Peyer's patch (tissue), 4 donors: ENCODE data around the gene HPCAL1. TPM values are rescaled to one million over a fixed set of nuclear protein-coding genes. Genes with fewer than 3 reads are reported as not detected.
A peak's percentile ranks its signal among the peaks of the same experiment; 100 is the strongest.
"Not testable (repeated sequence)": the region's sequence is repeated elsewhere in the genome, so short reads cannot be mapped to it uniquely, and the experiment has no call there.

Source experiments
- DNase-seq, 3 donors: peaks; one replicate each; pipeline ENCODE4 v3.0.0-alpha.2; 2017 to 2019
- H3K27ac ChIP-seq, 4 donors: fragments of 200-600 bp; sonication (generic); one replicate each; pipeline ENCODE4 v1.5.1; 2016 to 2019
- H3K27me3 ChIP-seq, 2 donors: fragments of 200-600 bp; sonication (generic); one replicate each; pipeline ENCODE4 v1.5.1; 2019
- H3K36me3 ChIP-seq, 3 donors: fragments of 200-600 bp; sonication (generic); one replicate each; pipeline ENCODE4 v1.5.1; 2016 to 2019
- H3K4me1 ChIP-seq, 4 donors: fragments of 200-600 bp; sonication (generic); one replicate each; pipeline ENCODE4 v1.5.1; 2016 to 2019
- H3K4me3 ChIP-seq, 4 donors: fragments of 200-600 bp; sonication (generic); 1 replicate in 3 of 4; 2 replicates in 1 of 4; pipeline ENCODE4 v1.5.1; 2016 to 2019; ENCODE audit warnings: mild to moderate bottlenecking in 1 of 4
- H3K9me3 ChIP-seq, 4 donors: fragments of 200-600 bp; sonication (generic); one replicate each; pipeline ENCODE4 v1.5.1; 2016 to 2019; ENCODE audit warnings: mild to moderate bottlenecking in 1 of 4
- POLR2A ChIP-seq, 2 donors: fragments of 450-650 bp; IDR thresholded peaks; one replicate each; pipeline ENCODE4 v1.5.1; 2017; ENCODE audit warnings: antibody characterized with exemption in 2 of 2, mild to moderate bottlenecking in 2 of 2, moderate library complexity in 2 of 2
- total RNA-seq, 4 donors: library from RNA; depleted of rRNA; stranded (reverse); fragments of >200 nt; gene quantifications; one replicate each; pipeline ENCODE4 v1.1.0, GENCODE V29; 2016
- TF ChIP-seq, protein P1 (sequence below), 6 experiments: fragments of 450-650 bp in 4 of 6; fragments of 200-600 bp in 2 of 6; sonication (generic) in 1 of 6; IDR thresholded peaks; one replicate each; pipeline ENCODE4 v1.5.1; 2017 to 2019; ENCODE audit warnings: antibody characterized with exemption in 6 of 6, mild to moderate bottlenecking in 3 of 6, moderate library complexity in 1 of 6

Gene HPCAL1
- total RNA-seq, 4 donors from 2014 or later, result 123 to 270 (median 156) TPM

GRCh38 chr2:10297959-10298531 lies 4.7 kb upstream of the HPCAL1 start:
- H3K27me3 ChIP-seq, result no peaks in the 10 kb centered on the region
- no peak overlapping the region for H3K4me3 ChIP-seq
- peaks cover 0 to 22% (median 2%) of the 10 kb centered on the region in 4 donors for H3K4me1 ChIP-seq
- peak overlapping the region in 3 of 4 donors; percentile 36 to 70 (median 55) for H3K27ac ChIP-seq
- DNase-seq, result peak in 2 of 3 donors; percentile 61 to 76
- H3K36me3 ChIP-seq, result no peaks in the 10 kb centered on the region
- TF ChIP-seq POLR2A (IDR thresholded peaks at IDR 0.05), result no peak
- TF ChIP-seq, protein P1, sequence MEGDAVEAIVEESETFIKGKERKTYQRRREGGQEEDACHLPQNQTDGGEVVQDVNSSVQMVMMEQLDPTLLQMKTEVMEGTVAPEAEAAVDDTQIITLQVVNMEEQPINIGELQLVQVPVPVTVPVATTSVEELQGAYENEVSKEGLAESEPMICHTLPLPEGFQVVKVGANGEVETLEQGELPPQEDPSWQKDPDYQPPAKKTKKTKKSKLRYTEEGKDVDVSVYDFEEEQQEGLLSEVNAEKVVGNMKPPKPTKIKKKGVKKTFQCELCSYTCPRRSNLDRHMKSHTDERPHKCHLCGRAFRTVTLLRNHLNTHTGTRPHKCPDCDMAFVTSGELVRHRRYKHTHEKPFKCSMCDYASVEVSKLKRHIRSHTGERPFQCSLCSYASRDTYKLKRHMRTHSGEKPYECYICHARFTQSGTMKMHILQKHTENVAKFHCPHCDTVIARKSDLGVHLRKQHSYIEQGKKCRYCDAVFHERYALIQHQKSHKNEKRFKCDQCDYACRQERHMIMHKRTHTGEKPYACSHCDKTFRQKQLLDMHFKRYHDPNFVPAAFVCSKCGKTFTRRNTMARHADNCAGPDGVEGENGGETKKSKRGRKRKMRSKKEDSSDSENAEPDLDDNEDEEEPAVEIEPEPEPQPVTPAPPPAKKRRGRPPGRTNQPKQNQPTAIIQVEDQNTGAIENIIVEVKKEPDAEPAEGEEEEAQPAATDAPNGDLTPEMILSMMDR (IDR thresholded peaks at IDR 0.05), result no peak
- peaks cover 0 to 8% (median 1%) of the 10 kb centered on the region in 4 donors for H3K9me3 ChIP-seq

DNA sequence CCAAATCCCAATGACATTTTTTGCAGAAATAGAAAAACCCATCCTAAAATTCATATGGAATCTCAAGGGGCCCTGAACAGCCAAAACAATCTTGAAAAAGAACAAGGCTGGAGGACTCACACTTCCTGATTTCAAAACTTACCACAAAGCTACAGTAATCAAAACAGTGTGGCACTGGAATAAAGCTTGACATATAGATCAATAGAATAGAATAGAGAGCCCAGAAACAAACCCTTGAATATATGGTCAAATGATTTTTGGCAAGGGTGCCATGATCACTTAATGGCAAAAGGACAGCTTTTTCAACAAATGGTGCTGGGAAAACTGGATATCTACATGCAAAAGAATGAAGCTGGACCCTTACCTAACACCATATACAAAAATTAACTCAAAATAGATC lies 3.9 kb upstream of the HPCAL1 start:
- not testable (repeated sequence) for H3K27ac ChIP-seq, H3K4me3 ChIP-seq, DNase-seq, H3K27me3 ChIP-seq, H3K9me3 ChIP-seq, H3K36me3 ChIP-seq
- H3K4me1 ChIP-seq, result peaks cover 0 to 22% (median 2%) of the 10 kb centered on the region in 4 donors

DNA sequence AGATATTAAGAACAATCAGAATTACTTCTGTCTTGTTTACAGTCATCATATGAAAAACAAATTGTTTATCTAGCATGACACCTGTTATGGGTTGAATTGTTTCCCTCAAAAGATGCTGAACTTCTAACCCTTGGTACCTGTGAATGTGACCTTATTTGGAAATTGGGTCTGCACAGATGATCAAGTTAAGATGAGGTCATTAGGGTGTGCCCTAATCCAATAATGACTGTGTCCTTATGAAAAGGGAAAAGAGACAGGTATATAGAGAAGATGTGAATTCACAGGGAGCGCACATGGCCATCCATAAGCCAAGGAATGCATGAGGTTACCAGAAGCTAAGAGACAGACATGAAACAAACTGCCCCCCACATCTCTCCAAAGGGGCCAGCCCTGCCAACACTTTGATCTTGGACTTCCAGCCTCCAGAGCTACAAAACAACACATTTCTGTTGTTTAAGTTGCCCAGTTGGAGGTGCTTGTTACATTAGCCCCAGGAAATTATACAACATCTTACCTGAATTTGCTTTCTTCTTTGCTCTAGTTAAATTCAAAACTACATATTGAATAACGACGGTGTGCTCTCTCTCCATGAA lies 2.3 kb upstream of the HPCAL1 start:
- Histone ChIP-seq H3K4me3 (no peak overlapping the region), H3K4me1 (peaks cover 0 to 33% (median 9%) of the 10 kb centered on the region in 4 donors), H3K27ac (peak overlapping the region in 2 of 4 donors; percentile 92 to 99), H3K27me3 (no peaks in the 10 kb centered on the region), H3K36me3 (no peaks in the 10 kb centered on the region), H3K9me3 (no peaks in the 10 kb centered on the region)
- no peak for DNase-seq
- TF ChIP-seq, protein P1 (IDR thresholded peaks at IDR 0.05), result no peak
- no peak for TF ChIP-seq POLR2A (IDR thresholded peaks at IDR 0.05)

GRCh38 chr2:10300997-10301940 lies 1.4 kb upstream of the HPCAL1 start:
- no peaks in the 10 kb centered on the region for H3K36me3 ChIP-seq
- no peaks in the 10 kb centered on the region for H3K27me3 ChIP-seq
- peak overlapping the region; percentile 85 to 98 (median 94) for H3K4me3 ChIP-seq
- H3K4me1 ChIP-seq, result peaks cover 0 to 41% (median 12%) of the 10 kb centered on the region in 4 donors
- no peaks in the 10 kb centered on the region for H3K9me3 ChIP-seq
- H3K27ac ChIP-seq, result peak overlapping the region; percentile 87 to 99 (median 90)
- peak in 2 of 3 donors; percentile 70 to 73 for DNase-seq
- TF ChIP-seq, protein P1 (IDR thresholded peaks at IDR 0.05), result no peak
- peak; percentile 14 to 52 for TF ChIP-seq POLR2A (IDR thresholded peaks at IDR 0.05)

DNA sequence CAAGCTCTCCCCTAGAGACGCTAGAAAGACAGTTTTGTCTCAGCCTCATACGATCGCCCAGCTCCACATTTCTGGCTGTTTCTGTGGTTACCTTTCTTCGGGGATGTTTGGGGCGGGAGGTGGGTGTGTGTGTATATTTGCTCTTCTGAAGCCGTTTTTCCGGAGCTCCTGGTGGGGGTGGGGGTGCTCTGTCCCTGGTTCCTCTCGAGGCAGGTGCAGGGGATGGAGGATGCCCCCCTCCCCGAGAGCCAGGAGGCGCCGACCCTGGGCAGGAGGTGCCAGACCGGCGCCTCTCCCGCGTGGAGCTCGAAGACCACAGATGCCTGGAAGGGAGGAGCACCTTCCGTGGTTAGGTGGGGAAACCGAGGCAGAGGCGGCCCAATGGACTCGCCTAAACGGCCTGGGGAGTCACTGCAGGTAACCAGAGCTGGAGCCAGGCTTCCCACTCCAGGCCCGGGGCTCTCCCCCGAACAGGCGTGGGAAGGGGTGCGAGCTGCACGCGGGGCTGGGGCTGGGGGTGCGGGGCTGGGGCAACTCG lies 694 bp upstream of the HPCAL1 start:
- Histone ChIP-seq H3K27ac (peak overlapping the region; percentile 87 to 99 (median 90)), H3K4me3 (peak overlapping the region; percentile 85 to 98 (median 94)), H3K9me3 (no peaks in the 10 kb centered on the region), H3K27me3 (no peaks in the 10 kb centered on the region), H3K4me1 (peaks cover 0 to 47% (median 12%) of the 10 kb centered on the region in 4 donors), H3K36me3 (no peaks in the 10 kb centered on the region)
- TF ChIP-seq, protein P1 (IDR thresholded peaks at IDR 0.05), result no peak
- TF ChIP-seq POLR2A (IDR thresholded peaks at IDR 0.05), result no peak
- peak in 1 of 3 donors; percentile 56 for DNase-seq
